ENCODE data around the gene CLPSL2. TPM values are rescaled to one million over a fixed set of nuclear protein-coding genes. Genes with fewer than 3 reads are reported as not detected.

The CLPSL2 gene
- total and polyA plus RNA-seq, 8 donors: 0.61 to 4.3 (median 2.5) TPM

DNA sequence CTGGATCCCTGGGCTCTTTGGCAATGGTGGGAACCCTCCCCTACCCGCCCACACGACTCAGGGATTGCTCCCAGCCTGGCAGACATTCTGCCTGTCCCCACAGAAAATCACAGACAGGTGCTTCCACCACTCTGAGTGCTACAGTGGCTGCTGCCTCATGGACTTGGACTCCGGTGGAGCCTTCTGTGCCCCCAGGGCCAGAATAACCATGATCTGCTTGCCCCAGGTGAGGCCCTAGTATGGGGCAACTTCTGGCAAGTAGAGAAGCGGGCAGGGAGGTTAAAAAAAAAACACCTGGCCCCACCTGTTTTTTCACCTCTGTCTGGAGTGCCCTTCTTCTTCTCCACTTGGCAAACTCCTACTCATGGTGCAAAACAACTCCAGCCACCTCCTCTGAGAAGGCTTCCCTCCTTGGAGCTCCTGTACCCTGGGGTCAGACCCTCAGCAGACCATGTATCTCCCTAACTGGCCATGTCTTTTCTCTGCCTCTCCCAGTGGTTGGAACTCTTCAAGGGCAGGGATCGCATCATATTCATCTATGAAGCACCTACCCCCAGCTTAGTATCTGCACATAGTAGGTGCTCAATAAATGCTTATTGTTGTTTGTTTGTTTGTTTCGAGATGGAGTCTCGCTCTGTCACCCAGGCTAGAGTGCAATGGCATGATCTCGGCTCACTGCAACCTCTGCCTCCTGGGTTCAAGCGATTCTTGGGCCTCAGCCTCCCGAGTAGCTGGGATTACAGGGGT is 1.1 kb downstream of the CLPSL2 start:
- Histone ChIP-seq H3K9me3 (no peaks in the 10 kb centered on the region), H3K4me3 (no peak overlapping the region), H3K27ac (no peak overlapping the region), H3K36me3 (no peaks in the 10 kb centered on the region), H3K4me1 (no peaks in the 10 kb centered on the region), H3K27me3 (no peaks in the 10 kb centered on the region)
- intact Hi-C loops (cut with DNase I): no loop called here
- peak in 3 of 4 donors; percentile 13 to 31 (median 27) for ATAC-seq
- no peak for FAIRE-seq
- TF ChIP-seq, protein P1, sequence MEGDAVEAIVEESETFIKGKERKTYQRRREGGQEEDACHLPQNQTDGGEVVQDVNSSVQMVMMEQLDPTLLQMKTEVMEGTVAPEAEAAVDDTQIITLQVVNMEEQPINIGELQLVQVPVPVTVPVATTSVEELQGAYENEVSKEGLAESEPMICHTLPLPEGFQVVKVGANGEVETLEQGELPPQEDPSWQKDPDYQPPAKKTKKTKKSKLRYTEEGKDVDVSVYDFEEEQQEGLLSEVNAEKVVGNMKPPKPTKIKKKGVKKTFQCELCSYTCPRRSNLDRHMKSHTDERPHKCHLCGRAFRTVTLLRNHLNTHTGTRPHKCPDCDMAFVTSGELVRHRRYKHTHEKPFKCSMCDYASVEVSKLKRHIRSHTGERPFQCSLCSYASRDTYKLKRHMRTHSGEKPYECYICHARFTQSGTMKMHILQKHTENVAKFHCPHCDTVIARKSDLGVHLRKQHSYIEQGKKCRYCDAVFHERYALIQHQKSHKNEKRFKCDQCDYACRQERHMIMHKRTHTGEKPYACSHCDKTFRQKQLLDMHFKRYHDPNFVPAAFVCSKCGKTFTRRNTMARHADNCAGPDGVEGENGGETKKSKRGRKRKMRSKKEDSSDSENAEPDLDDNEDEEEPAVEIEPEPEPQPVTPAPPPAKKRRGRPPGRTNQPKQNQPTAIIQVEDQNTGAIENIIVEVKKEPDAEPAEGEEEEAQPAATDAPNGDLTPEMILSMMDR (IDR thresholded peaks at IDR 0.05): no peak
- no peak for DNase-seq
- WGBS, 2 donors: 71 to 85% methylated on average over 10 of the region's 10 CpGs

DNA sequence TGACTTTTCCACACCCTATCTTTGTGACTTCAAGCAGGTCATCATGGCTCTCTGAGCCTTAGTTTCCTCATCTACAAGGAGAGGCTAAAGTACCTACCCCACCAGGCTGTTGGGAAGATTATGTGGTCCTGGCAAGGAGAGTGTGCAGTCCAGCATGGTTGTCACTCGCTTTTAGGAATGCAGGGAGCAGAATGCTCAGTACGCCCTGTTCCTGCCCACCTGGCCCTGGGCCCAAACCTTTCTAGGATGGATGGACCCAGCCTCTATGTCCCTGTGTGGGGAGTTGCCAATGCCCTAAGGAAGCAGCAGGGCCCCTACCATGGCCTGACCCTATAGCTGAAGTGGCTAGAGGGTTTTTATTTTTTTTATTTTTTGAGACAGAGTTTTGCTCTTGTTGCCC is 2.0 kb downstream of the CLPSL2 start:
- H3K36me3 ChIP-seq: no peaks in the 10 kb centered on the region
- TF ChIP-seq, protein P1 (IDR thresholded peaks at IDR 0.05): no peak
- intact Hi-C loops (cut with DNase I): no loop called here
- H3K4me1 ChIP-seq: no peaks in the 10 kb centered on the region
- no peaks in the 10 kb centered on the region for H3K27me3 ChIP-seq
- WGBS, 2 donors: 80 to 82% methylated on average over 2 of the region's 2 CpGs
- FAIRE-seq (no peak), ATAC-seq (no peak), DNase-seq (peak in 1 of 6 donors; percentile 14)
- H3K9me3 ChIP-seq: no peaks in the 10 kb centered on the region
- no peak overlapping the region for H3K27ac ChIP-seq
- H3K4me3 ChIP-seq: no peak overlapping the region

DNA sequence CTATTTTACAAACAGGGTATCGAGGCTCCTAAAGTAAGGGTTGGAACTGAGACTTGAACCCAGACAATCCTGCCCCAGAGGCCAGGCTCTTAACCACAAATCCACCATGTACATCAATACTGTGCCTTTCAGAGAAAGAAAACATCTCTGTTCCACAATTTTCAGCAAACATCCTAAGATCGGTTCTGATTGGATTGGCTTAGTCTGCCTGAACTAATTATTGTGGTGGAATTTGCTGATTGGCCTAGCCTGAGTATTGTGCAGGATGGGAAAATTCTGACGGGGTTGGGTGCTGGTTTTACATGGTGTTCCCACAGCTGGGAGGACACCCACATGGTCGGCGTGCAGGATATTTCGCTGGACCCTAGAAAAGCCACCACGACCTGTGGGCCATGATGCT is 4.3 kb downstream of the CLPSL2 start, which contains the start of gene CLPSL1:
Gene CLPSL1 (plus strand): TSS at position 301 of the 400 bp plus-strand sequence. CDS start 92 bp downstream, at position 393.
- Histone ChIP-seq H3K9me3 (no peaks in the 10 kb centered on the region), H3K36me3 (no peaks in the 10 kb centered on the region), H3K27me3 (no peaks in the 10 kb centered on the region), H3K4me1 (no peaks in the 10 kb centered on the region), H3K27ac (no peak within 1 kb of the TSS), H3K4me3 (no peak within 1 kb of the TSS)
- FAIRE-seq: no peak
- intact Hi-C loops (cut with DNase I): no loop called here
- peak in 1 of 6 donors; percentile 9 for DNase-seq
- WGBS, 2 donors: 87 to 88% methylated on average over 7 of the region's 7 CpGs
- TF ChIP-seq, protein P1 (IDR thresholded peaks at IDR 0.05): no peak
- ATAC-seq: no peak

DNA sequence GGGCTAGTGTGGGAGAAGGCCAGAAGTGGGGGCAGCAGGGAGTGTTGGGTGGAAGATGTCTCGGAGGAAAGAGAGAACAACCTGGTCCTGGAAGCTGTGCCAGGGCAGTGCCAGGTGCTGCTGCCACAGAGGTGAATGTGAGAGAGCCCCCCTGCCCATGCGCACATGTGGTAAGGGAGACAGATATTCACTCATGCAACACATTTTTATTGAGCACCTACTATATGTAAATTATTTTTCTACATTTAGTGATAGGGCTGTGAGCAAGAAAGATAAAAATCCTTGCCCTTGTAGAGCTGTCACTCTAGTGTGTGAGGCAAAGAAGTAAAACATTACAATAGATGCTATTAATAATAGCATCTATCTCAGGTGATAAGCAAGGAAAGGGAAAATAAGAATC is 4.9 kb downstream of the CLPSL2 start:
- no peaks in the 10 kb centered on the region for H3K9me3 ChIP-seq
- FAIRE-seq: no peak
- peak in 1 of 6 donors; percentile 21 for DNase-seq
- no peaks in the 10 kb centered on the region for H3K27me3 ChIP-seq
- ATAC-seq: no peak
- TF ChIP-seq, protein P1 (IDR thresholded peaks at IDR 0.05): no peak
- no peak overlapping the region for H3K4me3 ChIP-seq
- WGBS, 2 donors: 96% methylated on average over 2 of the region's 2 CpGs
- no peaks in the 10 kb centered on the region for H3K4me1 ChIP-seq
- H3K36me3 ChIP-seq: no peaks in the 10 kb centered on the region
- intact Hi-C loops (cut with DNase I): no loop called here
- H3K27ac ChIP-seq: no peak overlapping the region

DNA sequence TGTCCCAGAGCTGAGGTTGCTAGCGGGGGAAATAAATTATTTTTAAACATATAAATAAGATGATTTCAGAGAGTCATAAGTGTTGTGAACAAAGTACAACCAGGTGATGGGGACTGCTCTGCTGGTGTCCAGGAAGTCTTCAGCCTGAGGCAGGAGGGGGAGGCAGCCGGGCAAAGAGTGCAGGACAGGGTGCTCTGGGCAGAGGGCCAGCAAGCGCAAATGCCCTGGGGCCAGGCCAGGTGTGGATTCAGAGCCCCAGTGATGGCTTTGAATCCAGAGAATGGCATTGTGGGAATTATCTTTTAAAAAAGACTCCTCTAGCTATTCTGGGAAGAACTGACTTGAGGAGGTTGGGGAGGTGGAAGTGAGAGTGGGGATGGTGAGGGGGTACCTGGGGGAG is 6.0 kb downstream of the CLPSL2 start:
- Histone ChIP-seq H3K27ac (no peak overlapping the region), H3K27me3 (no peaks in the 10 kb centered on the region), H3K36me3 (no peaks in the 10 kb centered on the region), H3K4me3 (no peak overlapping the region), H3K9me3 (no peaks in the 10 kb centered on the region), H3K4me1 (peaks cover 0 to 5% (median 0%) of the 10 kb centered on the region in 3 donors)
- ATAC-seq (peak in 3 of 4 donors; percentile 24 to 43 (median 26)), DNase-seq (peak in 5 of 6 donors; percentile 47 to 82 (median 66)), FAIRE-seq (no peak)
- WGBS, 2 donors: 42 to 44% methylated on average over 3 of the region's 3 CpGs
- intact Hi-C loops (cut with DNase I): no loop called here
- TF ChIP-seq, protein P1 (IDR thresholded peaks at IDR 0.05): no peak

All from pancreas (tissue), 10 donors.